Kidney capillary endothelial cell (primary cell): ENCODE results near the gene RGL4.
"Not testable (repeated sequence)": the region's sequence is repeated elsewhere in the genome, so short reads cannot be mapped to it uniquely, and the experiment has no call there.

Source experiments
- DNase-seq: peaks from one replicate; pipeline ENCODE4 v3.0.0-alpha.2; 2018; ENCODE audit warnings: low spot score

RGL4 gene

GRCh38 chr22:23698094-23698493 lies 7.3 kb downstream of the RGL4 start:
- DNase-seq = no peak

GRCh38 chr22:23698673-23699235 lies 7.9 kb downstream of the RGL4 start:
- DNase-seq = no peak

GRCh38 chr22:23700706-23701105 lies 9.9 kb downstream of the RGL4 start:
- DNase-seq = no peak

- no peak for DNase-seq
Measured at GRCh38 chr22:23704062-23704461, 13.2 kb downstream of the RGL4 start.

- no peak for DNase-seq
Measured at GRCh38 chr22:23704829-23705228, 14.0 kb downstream of the RGL4 start.

- DNase-seq = no peak
Measured at GRCh38 chr22:23705358-23705757, 14.5 kb downstream of the RGL4 start.

GRCh38 chr22:23708270-23708669 lies 17.5 kb downstream of the RGL4 start:
- DNase-seq = no peak

GRCh38 chr22:23709107-23709506 lies 18.3 kb downstream of the RGL4 start:
- DNase-seq = no peak

- no peak for DNase-seq
Measured at GRCh38 chr22:23712256-23712655, 21.4 kb downstream of the RGL4 start.

- no peak for DNase-seq
Measured at GRCh38 chr22:23713696-23714595, 23.1 kb downstream of the RGL4 start.

GRCh38 chr22:23714596-23715578 lies 24.1 kb downstream of the RGL4 start:
- DNase-seq = no peak

GRCh38 chr22:23715806-23716375 lies 25.1 kb downstream of the RGL4 start:
- no peak for DNase-seq

- peak; percentile 68 for DNase-seq
Measured at GRCh38 chr22:23716811-23717801, 26.3 kb downstream of the RGL4 start.

GRCh38 chr22:23718371-23719165 lies 27.8 kb downstream of the RGL4 start:
- no peak for DNase-seq

- no peak for DNase-seq
Measured at GRCh38 chr22:23720855-23721254, 30.0 kb downstream of the RGL4 start.

- DNase-seq = no peak
Measured at GRCh38 chr22:23722160-23722559, 31.3 kb downstream of the RGL4 start.

GRCh38 chr22:23722724-23723123 lies 31.9 kb downstream of the RGL4 start:
- no peak for DNase-seq

GRCh38 chr22:23728108-23728507 lies 37.3 kb downstream of the RGL4 start:
- not testable (repeated sequence) for DNase-seq

GRCh38 chr22:23737696-23738095 lies 46.9 kb downstream of the RGL4 start:
- DNase-seq = no peak
